Measurements from ENCODE around the gene NCK1. TPM values are rescaled to one million over a fixed set of nuclear protein-coding genes. Genes with fewer than 3 reads are reported as not detected.

NCK1 gene
- total RNA-seq (2016; rRNA removed; fragmentation: Illumina TruSeq; extraction: Trizol) (30.4 and 51.0 TPM in 2 replicates), polyA plus RNA-seq (2011; rRNA removed) (11.0 and 14.7 TPM in 2 replicates), polyA minus RNA-seq (2011; rRNA and poly(A)+ RNA removed; ENCODE audit: low replicate concordance) (8.7 and 12.3 TPM in 2 replicates), Bru-seq, nascent RNA (percentile 78 among the genes with signal in this experiment), BruChase-seq, experiment 1, labeled RNA remaining after a 6-hour chase (percentile 70 among the genes with signal in this experiment), BruChase-seq, experiment 2, labeled RNA remaining after a 2-hour chase (percentile 70 among the genes with signal in this experiment)
- 8.3 and 17.1 TPM in 2 replicates for total RNA-seq (2016; cell fraction: cytosol; rRNA removed; fragmentation: Illumina TruSeq; extraction: Trizol; ENCODE audit: low read depth)
- total RNA-seq (2016; cell fraction: insoluble cytoplasmic fraction; rRNA removed; fragmentation: Illumina TruSeq; extraction: Trizol) = 35.7 and 48.8 TPM in 2 replicates
- total RNA-seq (2016; cell fraction: membrane; rRNA removed; fragmentation: Illumina TruSeq; extraction: Trizol) = 21.3 and 25.2 TPM in 2 replicates
- total RNA-seq (2016; cell fraction: nucleus; rRNA removed; fragmentation: Illumina TruSeq; extraction: Trizol) = 27.2 and 29.5 TPM in 2 replicates
- 6.2 and 9.9 TPM in 2 replicates for polyA plus RNA-seq (2011; cell fraction: cytosol; rRNA removed)
- 6.5 and 6.9 TPM in 2 replicates for polyA plus RNA-seq (2011; cell fraction: nucleus; rRNA removed)
- 16.0 and 17.6 TPM in 2 replicates for polyA plus RNA-seq (2012)
- polyA plus RNA-seq (2016; cell fraction: cytosol; fragmentation: Illumina TruSeq; extraction: Trizol; ENCODE audit: low read depth) = 4.2 and 6.7 TPM in 2 replicates
- polyA plus RNA-seq (2016; cell fraction: insoluble cytoplasmic fraction; fragmentation: Illumina TruSeq; extraction: Trizol; ENCODE audit: low read depth) = 45.9 and 47.3 TPM in 2 replicates
- polyA plus RNA-seq (2016; cell fraction: membrane; fragmentation: Illumina TruSeq; extraction: Trizol; ENCODE audit: low read depth) = 9.9 and 12.4 TPM in 2 replicates
- polyA plus RNA-seq (2016; cell fraction: nucleus; fragmentation: Illumina TruSeq; extraction: Trizol; ENCODE audit: insufficient read depth, low read depth) = 17.3 and 21.6 TPM in 2 replicates
- polyA minus RNA-seq (2011; cell fraction: cytosol; rRNA and poly(A)+ RNA removed) = 13.4 and 16.2 TPM in 2 replicates
- 51.5 and 57.7 TPM in 2 replicates for polyA minus RNA-seq (2011; cell fraction: nucleus; rRNA and poly(A)+ RNA removed)
- long read RNA-seq, experiment 1, transcript NCK1-207 (4 exons, 1,971 nt) = minor isoform, 6 of 28 reads
- long read RNA-seq, experiment 1, transcript NCK1-201 (4 exons, 1,937 nt) = major isoform, 15 of 28 reads
- long read RNA-seq, experiment 1, partial matches to known transcripts = 3 of 28 reads
- long read RNA-seq, experiment 1, other reads (novel, unspliced or antisense) = 4 of 28 reads
- long read RNA-seq, experiment 2, transcript NCK1-201 (4 exons, 1,937 nt) = major isoform, 7 of 20 reads
- long read RNA-seq, experiment 2, partial matches to known transcripts = 7 of 20 reads
- long read RNA-seq, experiment 2, other reads (novel, unspliced or antisense) = 3 of 20 reads

DNA sequence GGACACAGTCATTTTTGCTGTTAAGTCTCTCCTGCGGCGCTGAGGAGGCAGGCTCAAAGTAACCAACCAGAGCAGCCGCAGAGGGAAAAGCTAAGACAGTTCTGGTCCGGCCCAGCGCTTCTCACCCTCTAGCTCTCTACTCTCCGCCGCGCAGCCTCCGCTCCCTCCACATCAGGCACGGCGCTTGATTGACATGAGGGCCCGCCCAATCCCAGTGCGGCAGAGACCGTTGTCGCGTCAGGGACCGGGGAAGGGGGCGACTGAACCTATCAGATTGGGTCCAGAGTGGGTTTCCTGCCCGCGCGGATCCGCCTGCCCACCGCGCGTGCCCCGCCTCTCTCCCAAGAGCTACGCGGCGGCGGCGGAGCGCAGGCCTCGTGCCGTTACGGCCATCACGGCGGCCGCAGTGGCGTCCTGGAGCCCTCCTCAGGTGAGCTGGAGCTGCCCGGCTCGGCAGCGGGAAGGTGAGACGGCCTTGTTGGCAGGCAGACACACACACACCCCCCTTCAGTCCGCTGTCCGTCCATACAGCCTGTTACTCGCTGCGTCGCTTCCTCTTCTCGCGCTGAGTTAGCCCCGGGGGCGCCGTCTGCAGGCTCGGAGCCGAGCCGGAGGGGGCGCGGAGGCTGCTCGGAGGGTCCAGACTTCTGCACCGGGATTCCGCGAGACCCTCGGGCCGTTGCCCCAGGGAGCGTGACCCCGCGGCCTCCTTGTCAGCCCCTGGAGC lies at the start of gene NCK1:
NCK1 (plus strand) TSS at position 319 of the 727 bp plus-strand sequence. CDS start 65,794 bp downstream, outside the sequence.
- H3K36me3 ChIP-seq (replicated peaks in 1 of 2; ENCODE audit: control insufficient read depth in 1 of 2, insufficient read depth in 2 of 2, low read length in 2 of 2) = no peaks in the 10 kb centered on the region
- DNase-seq (ENCODE audit: low spot score) (peak; percentile 95), ATAC-seq (peak; percentile 97), FAIRE-seq (no peak)
- ChIA-PET POLR2A (interaction anchor here (0.7 to 3.3 kb wide), 20 partner anchors 11 to 666 kb away, joined by 3 to 39 read pairs (median 4); partner anchors contain the start of genes MSL2, SLC35G2 and STAG1), CTCF (ENCODE audit: low intra/inter-chr PET ratio, low total read pairs) (no interaction called here)
- peaks cover 29% of the 10 kb centered on the region for H3K4me1 ChIP-seq (ENCODE audit: insufficient read depth, low read length)
- H3K27me3 ChIP-seq (ENCODE audit: control insufficient read depth in 1 of 2, insufficient read depth in 2 of 2, low read length in 2 of 2) = no peaks in the 10 kb centered on the region; a peak in 1 of 5 replicates
- no peaks in the 10 kb centered on the region for H3K9me3 ChIP-seq (ENCODE audit: low read length)
- no peaks in the 10 kb centered on the region; the same call in 1 of the 2 replicates for H4K20me1 ChIP-seq (ENCODE audit: insufficient read depth, low read length)
- H3K27ac ChIP-seq (ENCODE audit: extremely low read length, insufficient read depth, low read length) = peak within 1 kb of the TSS; percentile 90
- peaks cover 46% of the 10 kb centered on the region for H3K79me2 ChIP-seq (ENCODE audit: insufficient read depth, low read length)
- in situ Hi-C loops (cut with HindIII; ENCODE audit: extremely low pct_ligation_motif_present, low pct_unique_long_range_greater_than_20kb) (no loop called here), intact Hi-C loops (cut with micrococcal nuclease; ENCODE audit: unreplicated experiment) (loop anchor here (1.0 to 5.0 kb wide), 5 partner anchors 44 to 785 kb away; partner anchors contain the start of gene STAG1)
- 2% methylated on average over 22 of the region's 67 CpGs for WGBS (ENCODE audit: low lambda C conversion rate)
- BruUV-seq (replicated peaks) = no TSS peak
- peak within 1 kb of the TSS; percentile 97 for H3K4me2 ChIP-seq (ENCODE audit: low read depth, low read length)
- H2AFZ ChIP-seq (ENCODE audit: low read length) = peak within 1 kb of the TSS; percentile 92
- peak within 1 kb of the TSS; percentile 80 for H3K9ac ChIP-seq (ENCODE audit: insufficient read depth, low read depth, low read length)
- peak within 1 kb of the TSS; percentile 79 to 88 (median 87) for H3K4me3 ChIP-seq (replicated peaks in 1 of 3; ENCODE audit: insufficient read depth in 1 of 3, low read depth in 2 of 3, low read length in 3 of 3)
- TF ChIP-seq CBFB (CRISPR knock-in tag; IDR thresholded peaks at IDR 0.05) (no peak; the same call in 1 of the 2 replicates), GABPA (IDR thresholded peaks at IDR 0.05; ENCODE audit: low read depth, low read length) (peak; percentile 60), GABPA (CRISPR knock-in tag; IDR thresholded peaks at IDR 0.05; ENCODE audit: low read depth) (peak; percentile 81), SP1 (IDR thresholded peaks at IDR 0.05) (no peak), SP1 (CRISPR knock-in tag; IDR thresholded peaks at IDR 0.05) (peak; percentile 41; the same call in 1 of the 2 replicates), ZNF143 (CRISPR knock-in tag; IDR thresholded peaks at IDR 0.05) (no peak), NCOA1 (CRISPR knock-in tag; IDR thresholded peaks at IDR 0.05) (peak; percentile 80), ZNF274 (CRISPR knock-in tag; IDR thresholded peaks at IDR 0.05) (peak; percentile 88), NFKBIZ (CRISPR knock-in tag; IDR thresholded peaks at IDR 0.05) (peak; percentile 61), ZNF619 (CRISPR knock-in tag; IDR thresholded peaks at IDR 0.05) (0 out of 2 replicates have a peak, but pooled peaks have one; percentile 65), FOXP1 (IDR thresholded peaks at IDR 0.05) (no peak), FOXP1 (CRISPR knock-in tag; IDR thresholded peaks at IDR 0.05) (no peak), ZNF354B (CRISPR knock-in tag; IDR thresholded peaks at IDR 0.05) (peak; percentile 80)
- TF ChIP-seq, protein P1, sequence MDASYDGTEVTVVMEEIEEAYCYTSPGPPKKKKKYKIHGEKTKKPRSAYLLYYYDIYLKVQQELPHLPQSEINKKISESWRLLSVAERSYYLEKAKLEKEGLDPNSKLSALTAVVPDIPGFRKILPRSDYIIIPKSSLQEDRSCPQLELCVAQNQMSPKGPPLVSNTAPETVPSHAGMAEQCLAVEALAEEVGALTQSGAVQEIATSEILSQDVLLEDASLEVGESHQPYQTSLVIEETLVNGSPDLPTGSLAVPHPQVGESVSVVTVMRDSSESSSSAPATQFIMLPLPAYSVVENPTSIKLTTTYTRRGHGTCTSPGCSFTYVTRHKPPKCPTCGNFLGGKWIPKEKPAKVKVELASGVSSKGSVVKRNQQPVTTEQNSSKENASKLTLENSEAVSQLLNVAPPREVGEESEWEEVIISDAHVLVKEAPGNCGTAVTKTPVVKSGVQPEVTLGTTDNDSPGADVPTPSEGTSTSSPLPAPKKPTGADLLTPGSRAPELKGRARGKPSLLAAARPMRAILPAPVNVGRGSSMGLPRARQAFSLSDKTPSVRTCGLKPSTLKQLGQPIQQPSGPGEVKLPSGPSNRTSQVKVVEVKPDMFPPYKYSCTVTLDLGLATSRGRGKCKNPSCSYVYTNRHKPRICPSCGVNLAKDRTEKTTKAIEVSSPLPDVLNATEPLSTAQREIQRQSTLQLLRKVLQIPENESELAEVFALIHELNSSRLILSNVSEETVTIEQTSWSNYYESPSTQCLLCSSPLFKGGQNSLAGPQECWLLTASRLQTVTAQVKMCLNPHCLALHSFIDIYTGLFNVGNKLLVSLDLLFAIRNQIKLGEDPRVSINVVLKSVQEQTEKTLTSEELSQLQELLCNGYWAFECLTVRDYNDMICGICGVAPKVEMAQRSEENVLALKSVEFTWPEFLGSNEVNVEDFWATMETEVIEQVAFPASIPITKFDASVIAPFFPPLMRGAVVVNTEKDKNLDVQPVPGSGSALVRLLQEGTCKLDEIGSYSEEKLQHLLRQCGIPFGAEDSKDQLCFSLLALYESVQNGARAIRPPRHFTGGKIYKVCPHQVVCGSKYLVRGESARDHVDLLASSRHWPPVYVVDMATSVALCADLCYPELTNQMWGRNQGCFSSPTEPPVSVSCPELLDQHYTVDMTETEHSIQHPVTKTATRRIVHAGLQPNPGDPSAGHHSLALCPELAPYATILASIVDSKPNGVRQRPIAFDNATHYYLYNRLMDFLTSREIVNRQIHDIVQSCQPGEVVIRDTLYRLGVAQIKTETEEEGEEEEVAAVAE (CRISPR knock-in tag; IDR thresholded peaks at IDR 0.05; ENCODE audit: borderline replicate concordance) = peak; percentile 95
- TF ChIP-seq, protein P2, sequence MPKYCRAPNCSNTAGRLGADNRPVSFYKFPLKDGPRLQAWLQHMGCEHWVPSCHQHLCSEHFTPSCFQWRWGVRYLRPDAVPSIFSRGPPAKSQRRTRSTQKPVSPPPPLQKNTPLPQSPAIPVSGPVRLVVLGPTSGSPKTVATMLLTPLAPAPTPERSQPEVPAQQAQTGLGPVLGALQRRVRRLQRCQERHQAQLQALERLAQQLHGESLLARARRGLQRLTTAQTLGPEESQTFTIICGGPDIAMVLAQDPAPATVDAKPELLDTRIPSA (CRISPR knock-in tag; IDR thresholded peaks at IDR 0.05; ENCODE audit: borderline replicate concordance) = 0 out of 2 replicates have a peak, but pooled peaks have one; percentile 1
